ENCODE results near the gene LRFN2.

LRFN2 gene

GRCh38 chr6:40344566-40345167 is 242.5 kb downstream of the LRFN2 start:
- Histone ChIP-seq H2AFZ (ENCODE audit: low read length) (no peak overlapping the region), H3K36me3 (ENCODE audit: insufficient read depth, low read length) (no peaks in the 10 kb centered on the region), H3K4me3 (ENCODE audit: low read length, poor library complexity, severe bottlenecking) (no peak overlapping the region), H3K27me3 (ENCODE audit: insufficient read depth, low read length, poor library complexity, severe bottlenecking) (no peaks in the 10 kb centered on the region), H3F3A (ENCODE audit: low read depth) (no peaks in the 10 kb centered on the region), H3K4me1 (ENCODE audit: insufficient read depth, low read length, poor library complexity, severe bottlenecking) (no peaks in the 10 kb centered on the region), H4K20me1 (ENCODE audit: insufficient read depth, low read length, poor library complexity, severe bottlenecking) (no peaks in the 10 kb centered on the region), H3K9me3 (ENCODE audit: insufficient read depth, low read depth, low read length) (no peaks in the 10 kb centered on the region), H3K9me2 (replicated peaks; ENCODE audit: low read depth, low read length) (no peaks in the 10 kb centered on the region), H3K4me2 (ENCODE audit: low read depth, low read length, poor library complexity, severe bottlenecking) (no peak overlapping the region), H3K79me2 (ENCODE audit: insufficient read depth, low read length) (no peaks in the 10 kb centered on the region), H3K9ac (ENCODE audit: low read depth, low read length, poor library complexity, severe bottlenecking) (no peak overlapping the region)
- TF ChIP-seq, protein P1, sequence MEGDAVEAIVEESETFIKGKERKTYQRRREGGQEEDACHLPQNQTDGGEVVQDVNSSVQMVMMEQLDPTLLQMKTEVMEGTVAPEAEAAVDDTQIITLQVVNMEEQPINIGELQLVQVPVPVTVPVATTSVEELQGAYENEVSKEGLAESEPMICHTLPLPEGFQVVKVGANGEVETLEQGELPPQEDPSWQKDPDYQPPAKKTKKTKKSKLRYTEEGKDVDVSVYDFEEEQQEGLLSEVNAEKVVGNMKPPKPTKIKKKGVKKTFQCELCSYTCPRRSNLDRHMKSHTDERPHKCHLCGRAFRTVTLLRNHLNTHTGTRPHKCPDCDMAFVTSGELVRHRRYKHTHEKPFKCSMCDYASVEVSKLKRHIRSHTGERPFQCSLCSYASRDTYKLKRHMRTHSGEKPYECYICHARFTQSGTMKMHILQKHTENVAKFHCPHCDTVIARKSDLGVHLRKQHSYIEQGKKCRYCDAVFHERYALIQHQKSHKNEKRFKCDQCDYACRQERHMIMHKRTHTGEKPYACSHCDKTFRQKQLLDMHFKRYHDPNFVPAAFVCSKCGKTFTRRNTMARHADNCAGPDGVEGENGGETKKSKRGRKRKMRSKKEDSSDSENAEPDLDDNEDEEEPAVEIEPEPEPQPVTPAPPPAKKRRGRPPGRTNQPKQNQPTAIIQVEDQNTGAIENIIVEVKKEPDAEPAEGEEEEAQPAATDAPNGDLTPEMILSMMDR (conservative IDR thresholded peaks at IDR 0.05; ENCODE audit: low read length) = no peak

DNA sequence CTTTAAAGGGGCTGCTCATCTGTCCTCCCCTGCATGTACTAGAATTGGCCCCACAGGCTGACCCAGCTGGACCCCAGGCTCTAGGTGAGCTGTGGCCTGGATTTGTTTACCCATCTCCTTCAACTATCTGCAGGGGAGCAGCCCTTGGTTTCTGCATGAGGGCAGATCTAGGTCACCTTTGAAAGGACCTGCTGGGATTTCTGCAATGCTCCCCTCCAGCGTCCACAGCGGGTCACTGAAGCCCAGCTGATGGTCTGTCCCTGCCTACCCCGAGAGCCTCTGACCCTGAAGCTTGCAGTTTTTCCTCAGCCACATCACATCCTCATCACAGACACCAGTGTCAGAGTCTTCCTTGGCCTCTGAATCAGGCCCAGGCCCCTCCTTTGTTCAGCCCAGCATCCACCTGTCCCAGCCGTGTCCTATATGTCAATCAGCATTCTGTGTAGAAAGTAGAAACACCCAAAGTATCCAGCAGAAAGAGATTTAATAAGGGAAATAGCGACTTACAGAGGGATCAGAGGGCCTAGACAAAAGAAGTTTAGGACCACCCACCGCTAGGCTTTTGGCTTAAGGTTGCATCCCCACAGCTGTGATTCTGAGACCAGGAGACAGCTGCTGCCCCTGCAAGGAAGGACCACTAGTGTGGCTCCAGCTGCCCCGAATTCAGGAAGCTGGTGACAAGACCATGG is 243.1 kb downstream of the LRFN2 start:
- H3K9ac ChIP-seq (ENCODE audit: low read depth, low read length, poor library complexity, severe bottlenecking) = no peak overlapping the region
- no peaks in the 10 kb centered on the region for H3F3A ChIP-seq (ENCODE audit: low read depth)
- H3K27me3 ChIP-seq (ENCODE audit: insufficient read depth, low read length, poor library complexity, severe bottlenecking) = no peaks in the 10 kb centered on the region
- no peak overlapping the region for H3K4me3 ChIP-seq (ENCODE audit: low read length, poor library complexity, severe bottlenecking)
- no peaks in the 10 kb centered on the region for H4K20me1 ChIP-seq (ENCODE audit: insufficient read depth, low read length, poor library complexity, severe bottlenecking)
- H3K4me2 ChIP-seq (ENCODE audit: low read depth, low read length, poor library complexity, severe bottlenecking) = no peak overlapping the region
- H3K79me2 ChIP-seq (ENCODE audit: insufficient read depth, low read length) = no peaks in the 10 kb centered on the region
- H3K4me1 ChIP-seq (ENCODE audit: insufficient read depth, low read length, poor library complexity, severe bottlenecking) = no peaks in the 10 kb centered on the region
- no peaks in the 10 kb centered on the region for H3K9me2 ChIP-seq (replicated peaks; ENCODE audit: low read depth, low read length)
- no peak overlapping the region for H2AFZ ChIP-seq (ENCODE audit: low read length)
- no peak for TF ChIP-seq EZH2phosphoT487 (IDR thresholded peaks at IDR 0.05; ENCODE audit: borderline replicate concordance)
- TF ChIP-seq, protein P1 (conservative IDR thresholded peaks at IDR 0.05; ENCODE audit: low read length) = no peak
- H3K9me3 ChIP-seq (ENCODE audit: insufficient read depth, low read depth, low read length) = no peaks in the 10 kb centered on the region
- no peaks in the 10 kb centered on the region for H3K36me3 ChIP-seq (ENCODE audit: insufficient read depth, low read length)

- no peak overlapping the region for H3K4me2 ChIP-seq (ENCODE audit: low read depth, low read length, poor library complexity, severe bottlenecking)
- no peaks in the 10 kb centered on the region for H3K4me1 ChIP-seq (ENCODE audit: insufficient read depth, low read length, poor library complexity, severe bottlenecking)
- H3K79me2 ChIP-seq (ENCODE audit: insufficient read depth, low read length) = no peaks in the 10 kb centered on the region
- H3K9ac ChIP-seq (ENCODE audit: low read depth, low read length, poor library complexity, severe bottlenecking) = no peak overlapping the region
- no peak overlapping the region for H2AFZ ChIP-seq (ENCODE audit: low read length)
- no peaks in the 10 kb centered on the region for H3K27me3 ChIP-seq (ENCODE audit: insufficient read depth, low read length, poor library complexity, severe bottlenecking)
- no peak overlapping the region for H3K4me3 ChIP-seq (ENCODE audit: low read length, poor library complexity, severe bottlenecking)
- H3F3A ChIP-seq (ENCODE audit: low read depth) = no peaks in the 10 kb centered on the region
- no peak for TF ChIP-seq EZH2phosphoT487 (IDR thresholded peaks at IDR 0.05; ENCODE audit: borderline replicate concordance)
- TF ChIP-seq, protein P1 (conservative IDR thresholded peaks at IDR 0.05; ENCODE audit: low read length) = no peak
- H3K9me2 ChIP-seq (replicated peaks; ENCODE audit: low read depth, low read length) = no peaks in the 10 kb centered on the region
- no peaks in the 10 kb centered on the region for H3K9me3 ChIP-seq (ENCODE audit: insufficient read depth, low read depth, low read length)
- no peaks in the 10 kb centered on the region for H4K20me1 ChIP-seq (ENCODE audit: insufficient read depth, low read length, poor library complexity, severe bottlenecking)
- H3K36me3 ChIP-seq (ENCODE audit: insufficient read depth, low read length) = no peaks in the 10 kb centered on the region
These were observed 243.8 kb downstream of the LRFN2 start for GRCh38 chr6:40343318-40343876.

All from Loucy (cell line).